Liver (tissue), 9 donors: Measurements from ENCODE around the gene FAM13A. TPM values are rescaled to one million over a fixed set of nuclear protein-coding genes. Genes with fewer than 3 reads are reported as not detected.

Experiments used
- DNase-seq: peaks from one replicate; pipeline ENCODE4 v3.0.0-alpha.2; 2017; ENCODE audit warnings: low spot score
- H3K27ac ChIP-seq, 2 donors: one replicate each; pipeline ENCODE4 v1.7.0; 2013; ENCODE audit warnings: inconsistent platforms in 2 of 2, low read length in 2 of 2, control low read depth in 1 of 2, low read depth in 1 of 2, mild to moderate bottlenecking in 1 of 2
- H3K27me3 ChIP-seq, 4 donors: one replicate each; pipeline versions ENCODE4 v1.6.1 to v1.7.0; 2013; ENCODE audit warnings: low read length in 3 of 4, inconsistent platforms in 1 of 4, mild to moderate bottlenecking in 1 of 4, moderate library complexity in 1 of 4; ENCODE audit not compliant: control insufficient read depth in 4 of 4, insufficient read depth in 4 of 4
- H3K36me3 ChIP-seq, 4 donors: one replicate each; pipeline versions ENCODE4 v1.6.1 to v1.7.0; 2013; ENCODE audit warnings: low read length in 3 of 4, mild to moderate bottlenecking in 3 of 4, low read depth in 1 of 4, moderate library complexity in 1 of 4; ENCODE audit not compliant: control insufficient read depth in 4 of 4, insufficient read depth in 3 of 4
- H3K4me1 ChIP-seq, 4 donors: one replicate each; pipeline versions ENCODE4 v1.6.1 to v1.7.0; 2013; ENCODE audit warnings: low read length in 3 of 4, mild to moderate bottlenecking in 3 of 4, moderate library complexity in 1 of 4; ENCODE audit not compliant: control insufficient read depth in 4 of 4, insufficient read depth in 4 of 4
- H3K4me3 ChIP-seq, 3 donors: one replicate each; pipeline versions ENCODE4 v1.6.1 to v1.7.0; 2013; ENCODE audit warnings: low read length in 3 of 3, control low read depth in 1 of 3, low read depth in 1 of 3, mild to moderate bottlenecking in 1 of 3
- H3K9ac ChIP-seq, 2 donors: one replicate each; pipeline ENCODE4 v1.7.0; 2013; ENCODE audit warnings: low read length in 2 of 2, mild to moderate bottlenecking in 2 of 2, moderate library complexity in 2 of 2, control low read depth in 1 of 2, low read depth in 1 of 2
- H3K9me3 ChIP-seq, 4 donors: one replicate each; pipeline versions ENCODE4 v1.6.1 to v1.7.0; 2013; ENCODE audit warnings: low read length in 3 of 4; ENCODE audit not compliant: control insufficient read depth in 4 of 4
- ATF3 ChIP-seq: IDR thresholded peaks from 2 replicates; pipeline ENCODE4 v1.6.1; 2016; ENCODE audit warnings: antibody characterized with exemption
- EGR1 ChIP-seq, 2 donors: IDR thresholded peaks; 2 replicates each; pipeline ENCODE4 v1.6.1; 2016 to 2018; ENCODE audit warnings: antibody characterized with exemption in 2 of 2, low read depth in 2 of 2
- FOXA1 ChIP-seq: IDR thresholded peaks from 2 replicates; pipeline ENCODE4 v1.6.1; 2016; ENCODE audit warnings: antibody characterized with exemption
- FOXA2 ChIP-seq: IDR thresholded peaks from 2 replicates; pipeline ENCODE4 v1.6.1; 2016; ENCODE audit warnings: antibody characterized with exemption
- GABPA ChIP-seq, 2 donors: IDR thresholded peaks in 1 of 2; conservative IDR thresholded peaks in 1 of 2; 2 replicates each; pipeline ENCODE4 v1.6.1; 2016; ENCODE audit warnings: antibody characterized with exemption in 2 of 2, mild to moderate bottlenecking in 1 of 2, moderate library complexity in 1 of 2
- HNF4A ChIP-seq, 2 donors: conservative IDR thresholded peaks; 2 replicates each; pipeline ENCODE4 v1.6.1; 2016; ENCODE audit warnings: antibody characterized with exemption in 2 of 2, mild to moderate bottlenecking in 2 of 2
- HNF4G ChIP-seq: IDR thresholded peaks from 2 replicates; pipeline ENCODE4 v1.6.1; 2016; ENCODE audit warnings: antibody characterized with exemption
- JUND ChIP-seq, 2 donors: IDR thresholded peaks; 2 replicates each; pipeline ENCODE4 v1.6.1; 2016; ENCODE audit warnings: antibody characterized with exemption in 2 of 2
- MAX ChIP-seq: IDR thresholded peaks from 2 replicates; pipeline ENCODE4 v1.6.1; 2016; ENCODE audit warnings: antibody characterized with exemption
- NR2F2 ChIP-seq: IDR thresholded peaks from 2 replicates; pipeline ENCODE4 v1.6.1; 2016; ENCODE audit warnings: antibody characterized with exemption
- RAD21 ChIP-seq, 2 donors: IDR thresholded peaks; 2 replicates each; pipeline ENCODE4 v1.6.1; 2016; ENCODE audit warnings: antibody characterized with exemption in 2 of 2, mild to moderate bottlenecking in 2 of 2
- RXRA ChIP-seq, 2 donors: IDR thresholded peaks; 2 replicates each; pipeline ENCODE4 v1.6.1; 2017 to 2018; ENCODE audit warnings: antibody characterized with exemption in 2 of 2, mild to moderate bottlenecking in 1 of 2
- SP1 ChIP-seq: IDR thresholded peaks from 2 replicates; pipeline ENCODE4 v1.6.1; 2018; ENCODE audit warnings: antibody characterized with exemption, mild to moderate bottlenecking
- TAF1 ChIP-seq: conservative IDR thresholded peaks from 2 replicates; pipeline ENCODE4 v1.6.1; 2016; ENCODE audit warnings: antibody characterized with exemption, mild to moderate bottlenecking
- YY1 ChIP-seq: IDR thresholded peaks from 2 replicates; pipeline ENCODE4 v1.6.1; 2016; ENCODE audit warnings: antibody characterized with exemption, mild to moderate bottlenecking
- ZBTB33 ChIP-seq: IDR thresholded peaks from 2 replicates; pipeline ENCODE4 v1.6.1; 2016; ENCODE audit warnings: antibody characterized with exemption
- WGBS: extraction: QIAGEN DNeasy Blood & Tissue Kit; methylation state at CpG from one replicate; pipeline ENCODE4 v1.1.7; 2013; 5-methylcytosine and 5-hydroxymethylcytosine counted together
- polyA plus RNA-seq, 2 donors: library from polyadenylated mRNA; stranded (reverse) in 1 of 2; unstranded in 1 of 2; fragments of 200-250 nt in 1 of 2; fragments of >200 nt in 1 of 2; fragmentation: Nextera tagmentation in 1 of 2; extraction: Ambion mirVana in 1 of 2; gene quantifications; one replicate each; pipeline versions ENCODE4 v1.2.1 to v1.2.3, GENCODE V29; 2013 to 2015
- total RNA-seq, 2 donors: library from RNA; depleted of rRNA; stranded (reverse); fragments of >200 nt; gene quantifications; one replicate each; pipeline ENCODE4 v1.2.3, GENCODE V29; 2014
- TF ChIP-seq, protein P1 (sequence below): fragments of 150-350 bp; IDR thresholded peaks from 2 replicates; pipeline ENCODE4 v1.5.1; 2017; ENCODE audit warnings: improper control_type of control experiment, low read depth, low read length; ENCODE audit not compliant: missing input control
- TF ChIP-seq, protein P2 (sequence below): IDR thresholded peaks from 2 replicates; pipeline ENCODE4 v1.6.1; 2016; ENCODE audit warnings: antibody characterized with exemption, mild to moderate bottlenecking
- donor health status: healthy.
- donor health status: healthy.
- donor health status: healthy.
- donor health status: healthy.
- donor health status: healthy.

Gene FAM13A
- total and polyA plus RNA-seq, 4 donors, result 14.9 to 52.9 (median 27.6) TPM

DNA sequence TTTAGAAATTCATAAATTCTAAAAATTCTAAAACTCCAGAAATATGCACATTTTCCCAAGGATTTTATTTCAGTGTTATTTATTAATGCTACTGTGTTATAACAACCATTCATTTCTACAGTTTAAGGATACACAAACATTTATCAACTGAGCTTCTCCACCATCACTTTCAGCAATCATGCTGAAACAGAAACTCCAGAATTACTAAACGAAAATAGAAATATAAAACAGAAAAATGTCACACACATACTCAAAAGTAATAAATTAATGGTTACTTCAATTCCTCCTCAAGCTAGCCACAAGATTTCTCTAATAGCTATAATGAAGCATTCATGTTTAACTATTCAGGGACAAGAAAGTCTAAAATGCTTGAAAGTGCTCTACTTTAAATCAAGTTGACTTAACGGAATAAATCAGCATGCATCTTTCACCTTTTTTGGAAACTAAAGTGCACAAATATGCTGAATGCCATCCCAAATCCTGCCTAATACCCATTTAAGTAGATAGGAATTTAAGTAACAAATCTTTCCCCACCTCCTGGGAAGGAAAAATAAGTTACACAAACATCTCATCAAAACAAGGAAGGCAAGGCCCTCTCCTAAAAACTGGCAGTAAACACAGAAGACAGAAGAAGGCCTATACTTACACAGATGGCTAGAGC is 563 bp downstream of the FAM13A start:
- Histone ChIP-seq H3K9ac (peak overlapping the region in 1 of 2 donors; percentile 59), H3K27ac (peak overlapping the region; percentile 7 to 55), H3K27me3 (no peaks in the 10 kb centered on the region), H3K9me3 (no peaks in the 10 kb centered on the region), H3K36me3 (no peaks in the 10 kb centered on the region), H3K4me1 (peaks cover 0 to 10% (median 0%) of the 10 kb centered on the region in 4 donors), H3K4me3 (peak overlapping the region; percentile 22 to 78 (median 40))
- TF ChIP-seq SP1, result no peak
- no peak for TF ChIP-seq ATF3
- TF ChIP-seq FOXA2, result no peak
- TF ChIP-seq, protein P1, sequence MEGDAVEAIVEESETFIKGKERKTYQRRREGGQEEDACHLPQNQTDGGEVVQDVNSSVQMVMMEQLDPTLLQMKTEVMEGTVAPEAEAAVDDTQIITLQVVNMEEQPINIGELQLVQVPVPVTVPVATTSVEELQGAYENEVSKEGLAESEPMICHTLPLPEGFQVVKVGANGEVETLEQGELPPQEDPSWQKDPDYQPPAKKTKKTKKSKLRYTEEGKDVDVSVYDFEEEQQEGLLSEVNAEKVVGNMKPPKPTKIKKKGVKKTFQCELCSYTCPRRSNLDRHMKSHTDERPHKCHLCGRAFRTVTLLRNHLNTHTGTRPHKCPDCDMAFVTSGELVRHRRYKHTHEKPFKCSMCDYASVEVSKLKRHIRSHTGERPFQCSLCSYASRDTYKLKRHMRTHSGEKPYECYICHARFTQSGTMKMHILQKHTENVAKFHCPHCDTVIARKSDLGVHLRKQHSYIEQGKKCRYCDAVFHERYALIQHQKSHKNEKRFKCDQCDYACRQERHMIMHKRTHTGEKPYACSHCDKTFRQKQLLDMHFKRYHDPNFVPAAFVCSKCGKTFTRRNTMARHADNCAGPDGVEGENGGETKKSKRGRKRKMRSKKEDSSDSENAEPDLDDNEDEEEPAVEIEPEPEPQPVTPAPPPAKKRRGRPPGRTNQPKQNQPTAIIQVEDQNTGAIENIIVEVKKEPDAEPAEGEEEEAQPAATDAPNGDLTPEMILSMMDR, result no peak
- no peak for TF ChIP-seq GABPA (IDR thresholded peaks at IDR 0.05 in 1 of 2, conservative IDR thresholded peaks at IDR 0.05 in 1 of 2)
- TF ChIP-seq, protein P2, sequence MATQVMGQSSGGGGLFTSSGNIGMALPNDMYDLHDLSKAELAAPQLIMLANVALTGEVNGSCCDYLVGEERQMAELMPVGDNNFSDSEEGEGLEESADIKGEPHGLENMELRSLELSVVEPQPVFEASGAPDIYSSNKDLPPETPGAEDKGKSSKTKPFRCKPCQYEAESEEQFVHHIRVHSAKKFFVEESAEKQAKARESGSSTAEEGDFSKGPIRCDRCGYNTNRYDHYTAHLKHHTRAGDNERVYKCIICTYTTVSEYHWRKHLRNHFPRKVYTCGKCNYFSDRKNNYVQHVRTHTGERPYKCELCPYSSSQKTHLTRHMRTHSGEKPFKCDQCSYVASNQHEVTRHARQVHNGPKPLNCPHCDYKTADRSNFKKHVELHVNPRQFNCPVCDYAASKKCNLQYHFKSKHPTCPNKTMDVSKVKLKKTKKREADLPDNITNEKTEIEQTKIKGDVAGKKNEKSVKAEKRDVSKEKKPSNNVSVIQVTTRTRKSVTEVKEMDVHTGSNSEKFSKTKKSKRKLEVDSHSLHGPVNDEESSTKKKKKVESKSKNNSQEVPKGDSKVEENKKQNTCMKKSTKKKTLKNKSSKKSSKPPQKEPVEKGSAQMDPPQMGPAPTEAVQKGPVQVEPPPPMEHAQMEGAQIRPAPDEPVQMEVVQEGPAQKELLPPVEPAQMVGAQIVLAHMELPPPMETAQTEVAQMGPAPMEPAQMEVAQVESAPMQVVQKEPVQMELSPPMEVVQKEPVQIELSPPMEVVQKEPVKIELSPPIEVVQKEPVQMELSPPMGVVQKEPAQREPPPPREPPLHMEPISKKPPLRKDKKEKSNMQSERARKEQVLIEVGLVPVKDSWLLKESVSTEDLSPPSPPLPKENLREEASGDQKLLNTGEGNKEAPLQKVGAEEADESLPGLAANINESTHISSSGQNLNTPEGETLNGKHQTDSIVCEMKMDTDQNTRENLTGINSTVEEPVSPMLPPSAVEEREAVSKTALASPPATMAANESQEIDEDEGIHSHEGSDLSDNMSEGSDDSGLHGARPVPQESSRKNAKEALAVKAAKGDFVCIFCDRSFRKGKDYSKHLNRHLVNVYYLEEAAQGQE, result no peak
- no peak for TF ChIP-seq NR2F2
- TF ChIP-seq EGR1 (IDR thresholded peaks at IDR 0.05; ENCODE audit: low read depth in 2 of 2), result no peak
- TF ChIP-seq RXRA (IDR thresholded peaks at IDR 0.05), result no peak
- TF ChIP-seq HNF4G, result no peak
- TF ChIP-seq HNF4A (conservative IDR thresholded peaks at IDR 0.05), result no peak
- TF ChIP-seq MAX, result no peak
- no peak for TF ChIP-seq FOXA1
- TF ChIP-seq JUND (IDR thresholded peaks at IDR 0.05), result no peak
- TF ChIP-seq YY1, result no peak
- no peak for TF ChIP-seq ZBTB33
- no peak for TF ChIP-seq RAD21 (IDR thresholded peaks at IDR 0.05)
- TF ChIP-seq TAF1, result no peak
- WGBS, result 56% methylated on average over 2 of the region's 2 CpGs
- DNase-seq, result no peak
